Smooth muscle cell (in vitro differentiated cells): ENCODE measurements around the gene MBD4. TPM values are rescaled to one million over a fixed set of nuclear protein-coding genes. Genes with fewer than 3 reads are reported as not detected.

ENCODE experiments used
- DNase-seq: peaks from one replicate; lab custom pipeline; 2025; ENCODE audit not compliant: unreplicated experiment; lab: John Stamatoyannopoulos, UW
- H2AFZ ChIP-seq: fragments of 200-600 bp; sonication (generic); 2 replicates; pipeline ENCODE4 v1.6.0; 2016; ENCODE audit warnings: antibody characterized with exemption, low read depth, mild to moderate bottlenecking
- H3F3A ChIP-seq: fragments of 200-600 bp; sonication (generic); 2 replicates; pipeline ENCODE4 v1.6.0; 2017; ENCODE audit warnings: antibody characterized with exemption, low read depth
- H3K27ac ChIP-seq: fragments of 200-600 bp; sonication (generic); 2 replicates; pipeline ENCODE4 v1.5.1; 2016; ENCODE audit warnings: low read depth, mild to moderate bottlenecking
- H3K27me3 ChIP-seq: fragments of 200-600 bp; sonication (generic); 2 replicates; pipeline ENCODE4 v1.6.1; 2016; ENCODE audit warnings: low read depth, mild to moderate bottlenecking
- H3K36me3 ChIP-seq: fragments of 200-600 bp; sonication (generic); 2 replicates; pipeline ENCODE4 v1.5.1; 2016; ENCODE audit warnings: low read depth
- H3K4me1 ChIP-seq: fragments of 200-600 bp; sonication (generic); 2 replicates; pipeline ENCODE4 v1.5.1; 2016; ENCODE audit warnings: low read depth
- H3K4me2 ChIP-seq: fragments of 200-600 bp; sonication (generic); 2 replicates; pipeline ENCODE4 v1.6.0; 2016; ENCODE audit warnings: mild to moderate bottlenecking
- H3K4me3 ChIP-seq: fragments of 200-600 bp; sonication (generic); 2 replicates; pipeline ENCODE4 v1.5.1; 2016; ENCODE audit warnings: mild to moderate bottlenecking
- H3K79me2 ChIP-seq: fragments of 200-600 bp; sonication (generic); 2 replicates; pipeline ENCODE4 v1.6.0; 2016; ENCODE audit warnings: low read depth, mild to moderate bottlenecking
- H3K9ac ChIP-seq: fragments of 200-600 bp; sonication (generic); 2 replicates; pipeline ENCODE4 v1.6.0; 2016; ENCODE audit warnings: low read depth
- H3K9me3 ChIP-seq: fragments of 200-600 bp; sonication (generic); replicated peaks from 2 replicates; pipeline ENCODE4 v1.5.1; 2016; ENCODE audit warnings: low read depth
- H4K20me1 ChIP-seq: fragments of 200-600 bp; sonication (generic); 2 replicates; pipeline ENCODE4 v1.6.0; 2016; ENCODE audit warnings: low read depth
- WGBS: methylation state at CpG from one replicate; pipeline ENCODE4 v1.1.7; 2016; ENCODE audit warnings: low lambda C conversion rate; 5-methylcytosine and 5-hydroxymethylcytosine counted together
- polyA plus RNA-seq: library from polyadenylated mRNA; unstranded; fragments of >200 nt; fragmentation: Nextera tagmentation; extraction: Ambion mirVana; gene quantifications from 2 replicates; pipeline ENCODE4 v1.2.1, GENCODE V29; 2016
- total RNA-seq: library from RNA; depleted of rRNA; stranded (reverse); fragments of >200 nt; gene quantifications from 2 replicates; pipeline ENCODE4 v1.2.3, GENCODE V29; 2014
- TF ChIP-seq, protein P1 (sequence below): fragments of 200-600 bp; sonication (generic); IDR thresholded peaks from 2 replicates; pipeline ENCODE4 v1.5.1; 2017; ENCODE audit warnings: borderline replicate concordance, mild to moderate bottlenecking, antibody characterized with exemption; ENCODE audit not compliant: insufficient read depth, poor library complexity, severe bottlenecking

Gene MBD4
- total and polyA plus RNA-seq, 2 experiments from 2014 or later = 23.1 to 26.5 TPM

DNA sequence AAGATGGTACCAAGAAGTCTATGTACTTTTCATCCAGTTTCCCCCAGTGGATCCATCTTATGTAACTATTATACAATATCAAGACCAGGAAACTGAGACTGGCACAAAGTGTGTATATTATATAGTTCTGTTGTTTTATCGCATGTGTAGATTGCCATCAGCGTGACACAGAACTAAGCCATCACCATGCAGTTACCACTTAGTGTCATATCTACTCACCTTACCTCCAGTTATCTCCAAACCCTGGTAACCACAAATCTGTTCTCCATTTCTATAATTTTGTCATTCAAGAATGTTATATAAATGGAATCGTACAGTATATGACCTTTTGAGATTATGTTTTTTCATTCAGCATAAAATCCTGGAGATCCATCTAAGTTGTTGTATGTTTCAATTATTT is 23.3 kb upstream of the MBD4 start:
- over 99% methylated on average over 3 of the region's 3 CpGs for WGBS
- Histone ChIP-seq H3K27ac (no peak overlapping the region), H3K4me3 (no peak overlapping the region), H3F3A (peaks cover 10% of the 10 kb centered on the region), H3K9ac (no peak overlapping the region), H3K27me3 (no peaks in the 10 kb centered on the region), H3K36me3 (no peaks in the 10 kb centered on the region), H4K20me1 (no peaks in the 10 kb centered on the region), H3K79me2 (no peaks in the 10 kb centered on the region), H3K4me1 (peaks cover 12% of the 10 kb centered on the region), H2AFZ (no peak overlapping the region), H3K4me2 (no peak overlapping the region), H3K9me3 (no peaks in the 10 kb centered on the region)
- TF ChIP-seq, protein P1, sequence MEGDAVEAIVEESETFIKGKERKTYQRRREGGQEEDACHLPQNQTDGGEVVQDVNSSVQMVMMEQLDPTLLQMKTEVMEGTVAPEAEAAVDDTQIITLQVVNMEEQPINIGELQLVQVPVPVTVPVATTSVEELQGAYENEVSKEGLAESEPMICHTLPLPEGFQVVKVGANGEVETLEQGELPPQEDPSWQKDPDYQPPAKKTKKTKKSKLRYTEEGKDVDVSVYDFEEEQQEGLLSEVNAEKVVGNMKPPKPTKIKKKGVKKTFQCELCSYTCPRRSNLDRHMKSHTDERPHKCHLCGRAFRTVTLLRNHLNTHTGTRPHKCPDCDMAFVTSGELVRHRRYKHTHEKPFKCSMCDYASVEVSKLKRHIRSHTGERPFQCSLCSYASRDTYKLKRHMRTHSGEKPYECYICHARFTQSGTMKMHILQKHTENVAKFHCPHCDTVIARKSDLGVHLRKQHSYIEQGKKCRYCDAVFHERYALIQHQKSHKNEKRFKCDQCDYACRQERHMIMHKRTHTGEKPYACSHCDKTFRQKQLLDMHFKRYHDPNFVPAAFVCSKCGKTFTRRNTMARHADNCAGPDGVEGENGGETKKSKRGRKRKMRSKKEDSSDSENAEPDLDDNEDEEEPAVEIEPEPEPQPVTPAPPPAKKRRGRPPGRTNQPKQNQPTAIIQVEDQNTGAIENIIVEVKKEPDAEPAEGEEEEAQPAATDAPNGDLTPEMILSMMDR = no peak
- no peak for DNase-seq

DNA sequence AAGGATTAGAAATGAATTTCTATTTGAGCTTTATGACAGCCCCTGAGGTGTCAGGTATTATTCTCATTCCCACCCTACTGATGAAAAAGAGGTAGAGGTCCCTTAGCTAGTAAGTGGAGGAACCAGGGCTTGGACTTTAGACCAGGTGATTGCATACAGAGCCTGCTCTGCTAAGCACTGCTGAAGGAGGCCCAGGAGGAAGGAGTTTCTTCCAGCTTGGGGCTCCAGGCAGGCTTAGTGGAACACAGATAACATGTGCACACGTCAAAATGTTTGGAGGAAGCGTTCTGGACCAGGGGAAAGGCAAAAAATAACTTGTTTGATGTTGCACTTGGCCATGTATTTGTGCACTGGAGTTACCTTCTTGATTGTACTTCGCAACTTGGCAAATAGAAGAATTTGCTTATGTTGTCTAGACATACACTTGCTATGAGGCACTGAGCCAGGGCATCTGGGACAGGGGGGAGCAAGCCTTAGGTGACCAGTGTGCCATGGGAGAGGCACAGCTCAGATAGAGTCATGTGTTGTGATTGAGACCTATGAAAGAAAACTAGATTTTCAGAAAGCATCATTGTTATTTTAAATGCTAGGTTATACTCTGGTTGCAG is 22.7 kb upstream of the MBD4 start:
- Histone ChIP-seq H3K27ac (peak overlapping the region; percentile 95), H3K9me3 (no peaks in the 10 kb centered on the region), H4K20me1 (no peaks in the 10 kb centered on the region), H3K27me3 (no peaks in the 10 kb centered on the region), H3F3A (peaks cover 10% of the 10 kb centered on the region), H3K79me2 (no peaks in the 10 kb centered on the region), H3K9ac (no peak overlapping the region), H3K4me3 (no peak overlapping the region), H3K36me3 (no peaks in the 10 kb centered on the region), H3K4me1 (peaks cover 12% of the 10 kb centered on the region), H3K4me2 (no peak overlapping the region), H2AFZ (no peak overlapping the region)
- TF ChIP-seq, protein P1 = no peak
- 64% methylated on average over 3 of the region's 3 CpGs for WGBS
- DNase-seq = no peak

DNA sequence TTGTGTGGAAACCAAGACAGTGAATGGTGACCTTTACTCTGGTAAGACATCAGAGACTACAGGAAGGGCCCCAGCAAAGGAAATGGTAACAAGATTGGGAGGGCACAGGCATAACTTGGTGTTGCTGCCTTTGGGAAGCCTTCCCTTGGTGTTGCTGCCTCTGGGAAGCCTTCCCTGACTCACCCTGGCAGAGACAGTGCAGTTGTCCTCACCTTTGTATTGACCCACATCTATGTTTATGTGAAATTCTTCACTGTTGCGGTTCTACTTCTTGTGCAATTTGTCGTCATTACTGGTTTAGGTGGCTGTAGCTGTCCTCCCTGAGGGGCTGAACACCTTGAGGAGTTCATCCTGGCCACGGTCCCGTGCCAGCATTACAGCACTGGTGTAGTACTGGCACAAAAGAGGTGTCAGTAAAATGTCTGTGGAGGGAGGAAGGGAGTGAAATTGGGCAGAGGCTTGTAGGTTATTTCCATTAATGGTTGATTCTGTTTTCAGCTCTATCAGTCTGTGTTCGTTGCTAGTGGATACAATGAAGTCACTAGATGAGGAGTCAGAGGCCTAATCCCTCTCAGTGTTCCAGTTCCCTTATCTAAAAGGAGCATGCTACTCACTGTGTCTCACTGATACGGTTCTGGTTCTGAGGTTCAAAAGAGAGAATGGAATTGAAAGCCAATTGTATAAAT is 21.9 kb upstream of the MBD4 start:
- H3K9ac ChIP-seq = peak overlapping the region; percentile 86
- no peaks in the 10 kb centered on the region for H3K27me3 ChIP-seq
- H3K4me3 ChIP-seq = no peak overlapping the region
- no peaks in the 10 kb centered on the region for H4K20me1 ChIP-seq
- peaks cover 12% of the 10 kb centered on the region for H3K4me1 ChIP-seq
- 59% methylated on average over 6 of the region's 6 CpGs for WGBS
- TF ChIP-seq, protein P1 = no peak
- H2AFZ ChIP-seq = no peak overlapping the region
- peaks cover 10% of the 10 kb centered on the region for H3F3A ChIP-seq
- no peaks in the 10 kb centered on the region for H3K79me2 ChIP-seq
- no peak for DNase-seq
- peak overlapping the region; percentile 50 for H3K4me2 ChIP-seq
- H3K27ac ChIP-seq = peak overlapping the region; percentile 95
- H3K36me3 ChIP-seq = no peaks in the 10 kb centered on the region
- H3K9me3 ChIP-seq = no peaks in the 10 kb centered on the region
